HG03280 (cell line): ENCODE measurements around the gene RIOK2.
"Not testable (repeated sequence)": the region's sequence is repeated elsewhere in the genome, so short reads cannot be mapped to it uniquely, and the experiment has no call there.

Source experiments
- ATAC-seq: cut with Tn5 transposase; IDR thresholded peaks from one replicate; pipeline ENCODE4 v1.9.1; 2021; ENCODE audit warnings: mild to moderate bottlenecking, moderate library complexity; ENCODE audit not compliant: unreplicated experiment

RIOK2 gene

GRCh38 chr5:97171703-97172102, 11.3 kb downstream of the RIOK2 start:
- no peak for ATAC-seq

GRCh38 chr5:97167435-97167834, 15.6 kb downstream of the RIOK2 start:
- peak; percentile 58 for ATAC-seq

- no peak for ATAC-seq
These were observed 17.3 kb downstream of the RIOK2 start for GRCh38 chr5:97165726-97166125.

- ATAC-seq, result no peak
These were observed 18.2 kb downstream of the RIOK2 start for GRCh38 chr5:97164846-97165245.

GRCh38 chr5:97163790-97164285, 19.2 kb downstream of the RIOK2 start:
- no peak for ATAC-seq

GRCh38 chr5:97163360-97163764, 19.7 kb downstream of the RIOK2 start:
- ATAC-seq, result no peak

- no peak for ATAC-seq
These were observed 21.0 kb downstream of the RIOK2 start for GRCh38 chr5:97162045-97162444.

- ATAC-seq, result no peak
These were observed 25.4 kb downstream of the RIOK2 start for GRCh38 chr5:97157689-97158088.

GRCh38 chr5:97151370-97151769, 31.7 kb downstream of the RIOK2 start:
- ATAC-seq, result no peak

- ATAC-seq, result no peak
These were observed 32.6 kb downstream of the RIOK2 start for GRCh38 chr5:97150401-97150800.

GRCh38 chr5:97149709-97150108, 33.3 kb downstream of the RIOK2 start:
- ATAC-seq, result no peak

GRCh38 chr5:97148288-97148687, 34.8 kb downstream of the RIOK2 start:
- no peak for ATAC-seq

GRCh38 chr5:97143704-97144103, 39.3 kb downstream of the RIOK2 start:
- ATAC-seq, result no peak

GRCh38 chr5:97142521-97143254, 40.4 kb downstream of the RIOK2 start, which contains the start of gene LIX1:
LIX1 (minus strand) TSS chr5:97142611; CDS start chr5:97142576, 35 bp downstream.
- peak; percentile 74 for ATAC-seq

- no peak for ATAC-seq
These were observed 41.5 kb downstream of the RIOK2 start for GRCh38 chr5:97141539-97141938.

GRCh38 chr5:97141031-97141430, 42.0 kb downstream of the RIOK2 start:
- no peak for ATAC-seq

- not testable (repeated sequence) for ATAC-seq
These were observed 42.8 kb downstream of the RIOK2 start for GRCh38 chr5:97140250-97140649.

- no peak for ATAC-seq
These were observed 46.6 kb downstream of the RIOK2 start for GRCh38 chr5:97136475-97136874.

- ATAC-seq, result no peak
These were observed 47.2 kb downstream of the RIOK2 start for GRCh38 chr5:97135868-97136267.

- ATAC-seq, result no peak
These were observed 48.4 kb downstream of the RIOK2 start for GRCh38 chr5:97134634-97135033.

GRCh38 chr5:97133101-97133500, 49.9 kb downstream of the RIOK2 start:
- no peak for ATAC-seq

GRCh38 chr5:97131921-97132320, 51.1 kb downstream of the RIOK2 start:
- ATAC-seq, result no peak
